GM18909 (cell line): ENCODE measurements around the gene OMP.
"Not testable (repeated sequence)": the region's sequence is repeated elsewhere in the genome, so short reads cannot be mapped to it uniquely, and the experiment has no call there.

Experiments used
- ATAC-seq: cut with Tn5 transposase; IDR thresholded peaks from one replicate; pipeline ENCODE4 v1.9.1; 2021; ENCODE audit warnings: mild to moderate bottlenecking; ENCODE audit not compliant: unreplicated experiment, poor library complexity

Gene OMP

GRCh38 chr11:77102246-77103210, at the start of gene OMP:
TSS of gene OMP (plus strand) at chr11:77102840. CDS start at chr11:77102840, 0 bp downstream.
- ATAC-seq: no peak

DNA sequence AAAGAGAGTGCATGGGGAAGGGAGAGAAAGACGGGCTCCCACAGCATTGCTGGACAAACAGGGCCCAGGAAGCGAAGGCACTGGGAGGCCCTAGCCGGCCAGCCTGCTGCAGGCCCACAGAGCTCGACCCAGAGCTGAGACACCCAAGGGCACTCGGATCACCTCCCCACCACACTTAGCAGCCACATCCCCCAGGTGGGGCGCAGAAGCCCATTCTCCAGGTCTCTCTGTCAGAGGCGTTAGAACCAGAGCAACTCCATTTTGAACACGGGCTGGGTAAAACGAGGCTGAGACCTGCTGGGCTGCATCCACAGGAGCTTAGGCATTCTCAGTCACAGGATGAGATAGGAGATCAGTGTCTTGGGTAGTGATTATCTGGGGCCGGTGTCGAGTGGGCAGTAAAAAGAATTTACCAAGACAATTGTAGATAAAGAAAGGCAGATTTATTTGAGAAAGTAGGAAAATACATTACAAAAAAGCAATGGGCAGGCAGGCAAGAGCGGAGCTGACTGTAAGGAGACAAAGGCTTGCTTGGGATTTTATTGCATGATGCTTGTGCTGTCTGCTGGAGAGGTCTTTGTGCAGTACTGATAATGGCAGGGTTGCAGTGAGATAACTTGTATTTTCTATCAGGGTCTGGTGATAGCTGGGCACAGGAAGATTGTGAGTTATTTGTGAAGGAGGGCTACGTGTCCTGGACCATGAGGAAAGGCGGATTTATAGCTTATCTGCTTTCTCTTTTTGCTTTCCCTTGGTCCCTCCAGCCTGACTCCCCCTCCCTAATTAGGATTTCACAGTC, 49.2 kb upstream of the OMP start:
- ATAC-seq: no peak

GRCh38 chr11:77054084-77054483, 48.6 kb upstream of the OMP start:
- ATAC-seq: no peak

DNA sequence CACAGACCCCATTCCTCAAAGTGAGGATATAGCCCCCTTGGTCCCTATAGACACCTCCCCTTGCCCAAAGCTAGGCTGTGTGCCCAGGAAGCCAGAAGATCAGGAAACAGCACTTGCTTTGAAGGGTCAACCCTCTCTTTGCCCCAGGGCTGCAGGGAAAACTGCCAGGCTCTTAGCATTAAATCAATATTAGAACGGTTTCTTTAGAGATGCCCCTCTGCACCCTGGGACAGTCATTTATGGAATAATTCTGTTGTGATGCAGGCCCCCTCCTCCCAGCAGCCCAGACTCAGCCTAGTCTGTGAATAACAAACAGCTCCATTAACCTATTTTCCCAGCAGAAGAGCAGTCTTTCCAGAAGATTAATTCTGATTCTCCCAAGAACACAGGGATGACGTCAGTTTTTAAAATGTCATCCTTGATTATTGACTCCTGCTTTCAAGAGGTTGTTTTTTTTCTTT, 47.5 kb upstream of the OMP start:
- ATAC-seq: no peak

- no peak for ATAC-seq
Observed at GRCh38 chr11:77055913-77056312, 46.7 kb upstream of the OMP start.

GRCh38 chr11:77056814-77057402, 45.7 kb upstream of the OMP start:
- ATAC-seq: no peak

DNA sequence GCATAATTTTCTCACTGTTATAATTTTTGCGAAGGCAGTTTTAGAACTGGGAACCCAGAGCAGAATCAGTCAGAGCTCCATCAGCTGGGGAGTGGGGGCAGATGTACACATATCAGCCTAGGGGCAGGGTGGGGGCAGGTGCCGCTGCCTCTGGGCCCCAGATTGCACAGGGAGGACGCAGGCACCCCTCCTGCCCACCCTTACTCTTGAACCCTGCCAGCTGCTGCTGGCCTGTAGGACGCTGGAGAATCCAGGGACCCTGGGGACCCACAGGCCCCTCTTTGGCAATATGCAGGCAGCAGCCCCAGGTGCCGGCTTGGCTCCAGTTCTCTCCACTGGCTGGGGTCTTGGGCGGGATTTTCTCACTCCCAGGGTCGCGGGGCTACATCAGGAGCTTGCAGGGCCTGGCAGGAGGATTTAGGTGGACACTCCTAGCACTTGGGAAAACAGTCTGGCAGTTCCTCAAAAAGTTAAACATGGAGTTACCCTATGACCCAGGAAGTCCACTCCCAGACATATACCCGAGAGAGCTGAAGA, 44.6 kb upstream of the OMP start:
- ATAC-seq: no peak

GRCh38 chr11:77058900-77059299, 43.7 kb upstream of the OMP start:
- no peak for ATAC-seq

DNA sequence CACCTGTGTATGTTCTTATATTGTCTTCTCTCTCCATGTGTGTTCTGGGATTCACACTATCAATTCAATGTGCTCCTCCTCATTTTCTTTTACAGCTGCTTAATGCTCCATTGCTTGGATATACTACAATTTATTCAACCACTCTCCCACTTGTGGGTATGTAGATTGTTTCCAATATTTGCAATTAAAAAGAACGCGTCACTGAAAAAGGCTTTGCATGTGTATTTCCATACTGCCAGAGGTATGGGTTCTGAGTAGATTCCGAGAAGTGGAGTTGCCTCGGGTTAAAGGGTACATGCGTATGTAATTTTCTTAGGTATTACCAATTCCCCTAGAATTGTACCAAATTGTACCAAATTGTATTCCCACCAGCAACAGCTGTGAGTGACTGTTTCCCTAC, 42.8 kb upstream of the OMP start:
- ATAC-seq: no peak

GRCh38 chr11:77060234-77060633, 42.4 kb upstream of the OMP start:
- no peak for ATAC-seq

DNA sequence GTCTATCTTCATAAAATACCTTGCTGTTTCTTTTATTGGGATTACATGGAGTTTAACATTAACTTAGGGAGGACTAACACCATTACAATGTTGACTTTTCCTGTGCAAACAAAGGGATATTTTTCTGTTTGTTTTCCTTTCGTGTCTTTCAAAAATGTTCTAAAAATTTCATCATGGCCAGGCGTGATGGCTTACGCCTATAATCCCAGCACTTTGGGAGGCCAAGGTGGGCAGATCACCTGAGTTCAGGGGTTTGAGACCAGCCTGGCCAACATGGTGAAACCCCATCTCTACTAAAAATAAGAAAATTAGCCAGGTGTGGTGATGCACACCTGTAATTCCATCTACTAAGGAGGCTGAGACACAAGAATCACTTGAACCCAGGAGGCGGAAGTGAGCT, 41.4 kb upstream of the OMP start:
- ATAC-seq: not testable (repeated sequence)

DNA sequence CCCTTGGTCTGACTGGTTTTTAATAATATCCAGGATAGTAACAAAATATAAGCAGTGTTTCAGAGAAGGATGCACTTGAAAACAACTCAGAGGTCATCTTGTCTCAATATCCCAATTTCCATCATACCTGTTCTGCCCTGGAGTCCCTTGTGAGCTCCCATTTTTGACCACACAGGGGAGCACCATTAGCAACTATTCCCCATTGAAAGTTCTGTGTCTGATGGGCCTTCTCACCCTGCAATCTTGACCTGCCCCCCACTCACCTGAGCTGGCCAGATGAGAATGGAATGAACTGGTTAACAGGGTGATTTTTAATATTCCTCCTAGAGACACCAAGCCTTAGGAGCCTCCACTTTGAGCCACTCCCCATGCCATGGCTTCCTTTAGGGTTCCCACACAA, 39.7 kb upstream of the OMP start:
- ATAC-seq: no peak

DNA sequence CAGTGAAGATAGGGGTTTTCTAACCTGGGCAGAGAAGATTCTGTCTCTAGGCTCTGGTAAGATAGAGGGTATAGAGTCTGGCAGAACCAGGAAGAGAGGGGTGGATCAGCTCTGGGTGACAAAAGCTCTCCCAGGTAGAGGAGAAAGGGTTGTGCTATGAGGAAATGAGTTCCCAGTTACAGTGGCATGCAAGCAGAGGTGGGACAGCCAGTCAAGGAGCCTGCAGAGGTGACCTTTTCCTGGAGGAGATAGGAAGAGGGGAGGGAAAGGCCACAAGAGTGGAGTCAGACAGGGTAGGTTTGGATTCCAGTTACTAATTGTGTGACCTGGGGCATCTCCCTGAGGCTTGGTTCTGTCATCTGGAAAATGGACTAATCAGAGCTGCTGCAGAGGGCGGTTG, 39.2 kb upstream of the OMP start:
- ATAC-seq: no peak

GRCh38 chr11:77063861-77064260, 38.8 kb upstream of the OMP start:
- no peak for ATAC-seq

DNA sequence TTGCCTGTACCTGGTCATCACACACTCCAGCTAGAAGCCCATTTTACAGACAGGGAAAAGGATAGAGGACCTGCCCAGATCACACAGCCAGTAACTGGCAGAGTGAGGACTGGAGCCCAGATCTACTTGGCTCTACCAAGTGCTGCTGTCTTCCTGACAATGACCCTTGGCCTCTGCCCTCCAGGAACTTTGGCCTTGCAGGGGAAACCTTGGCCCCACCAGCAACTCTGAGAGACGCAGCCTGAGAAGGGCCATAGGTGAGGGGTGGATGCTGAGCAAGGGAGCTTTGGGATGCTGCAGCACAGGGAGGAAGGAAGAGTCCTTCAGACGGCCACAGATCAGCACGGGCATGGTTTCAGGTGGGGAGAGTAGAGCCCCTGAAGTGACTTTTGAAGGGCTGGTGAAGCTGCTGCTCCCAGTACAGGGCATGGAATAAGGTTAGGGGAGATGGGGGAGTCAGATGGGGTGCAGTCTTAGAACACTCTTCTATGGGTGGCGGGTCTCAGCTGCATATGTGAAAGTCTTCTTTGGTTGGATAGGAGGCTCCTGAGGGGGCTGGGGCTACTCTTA, 37.9 kb upstream of the OMP start:
- ATAC-seq: no peak

GRCh38 chr11:77065878-77066228, 36.8 kb upstream of the OMP start:
- ATAC-seq: no peak

GRCh38 chr11:77066229-77067042, 36.2 kb upstream of the OMP start, which contains the start of gene CAPN5:
TSS of gene CAPN5 (plus strand) at chr11:77066971. CDS start at chr11:77084887, 17,916 bp downstream.
- peak; percentile 82 for ATAC-seq

DNA sequence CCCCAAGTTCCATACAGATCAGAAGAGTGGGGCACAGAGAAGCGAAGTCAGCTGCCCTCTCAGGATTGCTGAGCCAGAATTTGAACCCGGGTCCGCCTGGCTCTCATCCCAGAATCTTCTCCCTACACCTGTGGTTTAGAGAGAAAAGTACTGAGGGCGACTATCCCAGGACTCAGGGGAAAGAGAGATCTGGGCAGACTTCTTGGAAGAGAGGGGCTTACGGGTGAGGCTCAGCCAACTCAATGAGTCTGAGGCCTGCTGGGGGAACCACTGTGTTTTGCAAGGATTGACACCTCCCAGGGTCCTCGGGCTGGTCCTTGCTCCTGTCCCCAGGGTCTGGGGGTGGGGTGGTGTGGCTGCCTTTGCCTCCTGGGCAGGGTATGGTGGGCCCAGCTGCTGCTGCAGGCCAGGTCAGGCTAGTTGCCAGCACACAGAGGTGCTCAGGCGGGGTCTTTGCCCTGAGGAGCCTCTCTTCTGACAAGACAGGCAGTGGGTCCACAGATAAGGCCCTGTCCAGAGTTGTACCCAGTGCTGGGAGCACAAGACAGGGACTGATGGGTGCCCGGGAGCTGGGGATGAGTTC, 34.7 kb upstream of the OMP start:
- ATAC-seq: no peak
